H7 (cell line): ENCODE measurements around the gene UST. TPM values are rescaled to one million over a fixed set of nuclear protein-coding genes. Genes with fewer than 3 reads are reported as not detected.
"Not testable (repeated sequence)": the region's sequence is repeated elsewhere in the genome, so short reads cannot be mapped to it uniquely, and the experiment has no call there.

Experiments
- DNase-seq: peaks from one replicate; pipeline ENCODE4 v3.0.0; 2012
- H3K27me3 ChIP-seq: 2 replicates; pipeline ENCODE4 v1.6.0; 2011; ENCODE audit warnings: mild to moderate bottlenecking, low read length; ENCODE audit not compliant: control insufficient read depth, insufficient read depth
- H3K36me3 ChIP-seq: replicated peaks from 2 replicates; pipeline ENCODE4 v1.5.1; 2011; ENCODE audit warnings: low read length; ENCODE audit not compliant: control insufficient read depth, insufficient read depth
- H3K4me3 ChIP-seq: 2 replicates; pipeline ENCODE4 v1.5.1; 2011; ENCODE audit warnings: low read depth, mild to moderate bottlenecking, control low read depth, low read length, moderate library complexity; ENCODE audit not compliant: insufficient read depth
- total RNA-seq: library from RNA; depleted of rRNA; stranded (reverse); fragments of >200 nt; shearing (Covaris generic); gene quantifications from 2 replicates; pipeline ENCODE4 v1.2.3, GENCODE V29; 2014

UST gene
- total RNA-seq, 1 experiment from 2014 or later, result 32.6 TPM

DNA sequence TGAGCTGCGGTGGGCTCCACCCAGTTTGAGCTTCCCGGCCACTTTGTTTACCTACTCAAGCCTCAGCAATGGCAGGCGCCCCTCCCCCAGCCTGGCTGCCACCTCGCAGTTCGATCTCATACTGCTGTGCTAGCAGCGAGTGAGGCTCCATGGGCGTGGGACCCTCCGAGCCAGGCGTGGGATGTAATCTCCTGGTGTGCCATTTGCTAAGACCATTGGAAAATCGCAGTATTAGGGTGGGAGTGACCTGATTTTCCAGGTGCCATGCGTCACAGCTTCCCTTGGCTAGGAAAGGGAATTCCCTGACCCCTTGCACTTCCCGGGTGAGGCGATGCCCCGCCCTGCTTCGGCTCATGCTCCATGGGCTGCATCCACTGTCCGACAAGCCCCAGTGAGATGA, 117.3 kb downstream of the UST start:
- not testable (repeated sequence) for H3K36me3 ChIP-seq, H3K27me3 ChIP-seq, DNase-seq, H3K4me3 ChIP-seq

- DNase-seq, result no peak
- Histone ChIP-seq H3K4me3 (no peak overlapping the region), H3K36me3 (no peaks in the 10 kb centered on the region), H3K27me3 (no peaks in the 10 kb centered on the region)
Observed at GRCh38 chr6:148864941-148865340, 118.1 kb downstream of the UST start.

- Histone ChIP-seq H3K27me3 (no peaks in the 10 kb centered on the region), H3K4me3 (no peak overlapping the region), H3K36me3 (no peaks in the 10 kb centered on the region)
- no peak for DNase-seq
Observed at GRCh38 chr6:148866657-148867268, 119.9 kb downstream of the UST start.

- Histone ChIP-seq H3K4me3 (no peak overlapping the region), H3K27me3 (no peaks in the 10 kb centered on the region), H3K36me3 (no peaks in the 10 kb centered on the region)
- DNase-seq, result no peak
Observed at GRCh38 chr6:148867862-148868261, 121.0 kb downstream of the UST start.

- H3K4me3 ChIP-seq, result no peak overlapping the region
- no peak for DNase-seq
- H3K27me3 ChIP-seq, result no peaks in the 10 kb centered on the region
- H3K36me3 ChIP-seq, result no peaks in the 10 kb centered on the region
Observed at GRCh38 chr6:148868314-148868713, 121.5 kb downstream of the UST start.

DNA sequence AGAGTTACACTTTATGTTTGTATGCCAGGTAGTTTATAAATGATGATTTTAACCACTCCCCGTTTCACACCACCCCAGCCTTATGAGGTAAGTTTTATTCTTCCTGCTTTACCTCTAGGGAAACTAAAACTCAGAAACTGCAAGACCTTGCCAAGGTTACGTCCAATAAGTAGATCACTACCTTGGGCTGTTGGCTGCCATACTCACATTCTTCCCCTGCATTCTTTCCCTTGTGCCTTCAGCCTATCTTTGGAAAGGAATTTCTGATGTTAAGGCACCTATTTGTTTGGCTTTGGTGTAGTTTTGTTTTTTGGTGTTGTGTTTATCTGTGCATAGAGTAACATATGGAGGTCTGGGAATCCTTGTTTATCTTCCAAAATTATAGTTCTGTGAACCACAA, 122.1 kb downstream of the UST start:
- H3K4me3 ChIP-seq, result no peak overlapping the region
- no peak for DNase-seq

GRCh38 chr6:148869585-148869984, 122.8 kb downstream of the UST start:
- no peak overlapping the region for H3K4me3 ChIP-seq
- no peaks in the 10 kb centered on the region for H3K36me3 ChIP-seq
- DNase-seq, result no peak

More for the DNA sequence above, 122.1 kb downstream of the UST start:
- H3K36me3 ChIP-seq, result no peaks in the 10 kb centered on the region
- no peaks in the 10 kb centered on the region for H3K27me3 ChIP-seq

DNA sequence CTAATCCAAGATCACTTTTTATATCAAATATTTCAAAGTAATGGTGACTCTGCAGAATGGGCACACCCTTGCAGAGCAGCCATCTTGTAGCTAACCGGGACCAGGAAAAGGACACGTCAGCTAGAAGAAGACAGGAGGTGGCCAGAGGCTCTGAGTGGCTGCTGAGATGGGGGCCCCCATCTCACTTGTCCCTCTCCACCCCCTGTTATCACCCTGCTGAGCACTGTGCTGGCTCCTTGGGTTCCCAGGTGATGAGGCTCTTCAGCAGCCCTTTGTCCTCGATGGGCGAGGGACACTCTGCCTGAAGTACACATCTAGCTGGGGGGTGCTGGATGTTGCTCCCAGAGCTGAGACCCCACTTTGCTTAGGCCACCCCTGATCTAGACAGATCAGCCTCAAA, 126.3 kb downstream of the UST start:
- no peak for DNase-seq
- Histone ChIP-seq H3K4me3 (no peak overlapping the region), H3K27me3 (no peaks in the 10 kb centered on the region), H3K36me3 (no peaks in the 10 kb centered on the region; the same call in 1 of the 2 replicates)

More at GRCh38 chr6:148869585-148869984, 122.8 kb downstream of the UST start:
- H3K27me3 ChIP-seq, result no peaks in the 10 kb centered on the region

DNA sequence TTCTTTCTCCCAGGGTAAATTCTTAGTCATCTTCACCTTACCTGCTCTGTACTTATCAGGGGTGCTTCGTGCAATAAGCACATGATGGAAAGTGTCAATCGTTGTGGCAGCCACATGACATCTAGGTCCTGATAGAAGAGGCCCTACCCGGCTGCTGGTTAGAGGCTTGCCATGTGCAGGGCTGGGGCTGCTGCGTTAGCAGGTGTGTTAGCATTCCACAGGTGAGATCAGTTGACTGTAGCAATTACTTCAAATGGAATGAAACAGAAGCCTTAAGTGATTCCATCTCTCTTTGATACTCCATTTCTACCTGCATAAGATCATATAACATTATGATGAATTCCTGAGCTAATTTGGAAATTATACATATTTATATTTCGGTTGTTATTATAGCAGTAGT, 127.0 kb downstream of the UST start:
- no peak for DNase-seq
- Histone ChIP-seq H3K4me3 (no peak overlapping the region), H3K27me3 (no peaks in the 10 kb centered on the region), H3K36me3 (no peaks in the 10 kb centered on the region; the same call in 1 of the 2 replicates)

- no peak for DNase-seq
- Histone ChIP-seq H3K36me3 (no peaks in the 10 kb centered on the region; the same call in 1 of the 2 replicates), H3K27me3 (no peaks in the 10 kb centered on the region), H3K4me3 (no peak overlapping the region)
Observed at GRCh38 chr6:148874698-148875293, 128.0 kb downstream of the UST start.

DNA sequence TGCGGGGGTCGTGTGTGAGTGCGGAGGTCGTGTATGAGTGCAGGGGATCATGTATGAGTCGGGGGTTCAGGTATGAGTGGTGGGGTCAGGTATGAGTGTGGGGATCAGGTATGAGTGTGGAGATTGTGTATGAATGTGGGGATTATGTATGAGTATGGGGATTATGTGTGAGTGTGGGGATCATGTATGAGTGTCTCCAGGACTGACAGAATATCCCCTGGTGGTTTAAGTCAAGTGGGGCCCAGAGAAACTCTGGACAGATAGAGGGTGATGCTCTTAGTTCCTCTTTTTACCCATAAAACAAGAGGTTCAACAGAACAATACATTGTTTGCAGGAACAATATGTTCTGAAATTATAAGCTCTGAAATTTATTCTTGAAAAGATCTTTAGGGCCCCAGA, 131.9 kb downstream of the UST start:
- Histone ChIP-seq H3K4me3 (no peak overlapping the region), H3K36me3 (no peaks in the 10 kb centered on the region; the same call in 1 of the 2 replicates), H3K27me3 (no peaks in the 10 kb centered on the region)
- no peak for DNase-seq

- H3K27me3 ChIP-seq, result not testable (repeated sequence)
Observed at GRCh38 chr6:148880742-148881141, 133.9 kb downstream of the UST start.

GRCh38 chr6:148881593-148882311, 134.9 kb downstream of the UST start:
- H3K36me3 ChIP-seq, result no peaks in the 10 kb centered on the region
- no peaks in the 10 kb centered on the region for H3K27me3 ChIP-seq
- H3K4me3 ChIP-seq, result no peak overlapping the region
- no peak for DNase-seq

More at GRCh38 chr6:148880742-148881141, 133.9 kb downstream of the UST start:
- not testable (repeated sequence) for DNase-seq, H3K4me3 ChIP-seq, H3K36me3 ChIP-seq

- no peak for DNase-seq
- Histone ChIP-seq H3K27me3 (no peaks in the 10 kb centered on the region), H3K36me3 (0 out of 2 replicates have a peak, but pooled peaks cover 2% of the 10 kb centered on the region), H3K4me3 (no peak overlapping the region)
Observed at GRCh38 chr6:148883270-148883669, 136.4 kb downstream of the UST start.

GRCh38 chr6:148884461-148884860, 137.6 kb downstream of the UST start:
- no peak overlapping the region for H3K4me3 ChIP-seq
- H3K27me3 ChIP-seq, result no peaks in the 10 kb centered on the region
- DNase-seq, result no peak
- H3K36me3 ChIP-seq, result 0 out of 2 replicates have a peak, but pooled peaks cover 2% of the 10 kb centered on the region
